Measurements from ENCODE around the gene MYL6B.

GRCh38 chr12:56141946-56142784 lies 10.2 kb upstream of the MYL6B start:
- TF ChIP-seq CTCF (IDR thresholded peaks at IDR 0.05) (no peak), POLR2A (IDR thresholded peaks at IDR 0.05) (no peak)

Data from thyroid gland (tissue), 4 donors.